Keratinocyte (primary cell): ENCODE data around the gene SP7. TPM values are rescaled to one million over a fixed set of nuclear protein-coding genes. Genes with fewer than 3 reads are reported as not detected.

Source experiments
- DNase-seq: peaks from one replicate; pipeline ENCODE4 v3.0.0-alpha.2; 2011; ENCODE audit warnings: low read depth, missing footprints, low spot score
- FAIRE-seq: peaks from 2 replicates; lab custom pipeline; 2011; peaks lifted over from hg19 to GRCh38; lab: Jason Lieb, UNC
- H2AFZ ChIP-seq: 2 replicates; pipeline ENCODE4 v1.6.0; 2012; ENCODE audit warnings: low read length, control low read depth, inconsistent platforms; ENCODE audit not compliant: control insufficient read depth
- H3K27ac ChIP-seq: 2 replicates; pipeline ENCODE4 v1.5.1; 2011; ENCODE audit warnings: low read length; ENCODE audit not compliant: control insufficient read depth, insufficient read depth
- H3K27me3 ChIP-seq: 3 replicates; pipeline ENCODE4 v1.6.0; 2011; ENCODE audit warnings: low read length; ENCODE audit not compliant: control insufficient read depth, insufficient read depth; ENCODE audit errors: extremely low read depth
- H3K36me3 ChIP-seq, 2 experiments: 2 replicates in 1 of 2; 3 replicates in 1 of 2; pipeline ENCODE4 v1.5.1; 2011; ENCODE audit warnings: low read length in 2 of 2, mild to moderate bottlenecking in 1 of 2; ENCODE audit not compliant: control insufficient read depth in 2 of 2, insufficient read depth in 2 of 2; ENCODE audit errors: extremely low read depth in 1 of 2
- H3K4me1 ChIP-seq: 3 replicates; pipeline ENCODE4 v1.5.1; 2011; ENCODE audit warnings: low read length; ENCODE audit not compliant: control insufficient read depth, insufficient read depth; ENCODE audit errors: extremely low read depth
- H3K4me2 ChIP-seq: 3 replicates; pipeline ENCODE4 v1.6.0; 2011; ENCODE audit warnings: low read depth, low read length; ENCODE audit not compliant: control insufficient read depth, insufficient read depth; ENCODE audit errors: extremely low read depth
- H3K4me3 ChIP-seq, 3 experiments: fragments of 200-600 bp in 1 of 3; sonication (generic) in 1 of 3; 2 replicates in 2 of 3; 3 replicates in 1 of 3; pipeline ENCODE4 v1.5.1; 2011 to 2016; ENCODE audit warnings: low read length in 3 of 3, mild to moderate bottlenecking in 3 of 3, control low read depth in 2 of 3, inconsistent platforms in 1 of 3, low read depth in 1 of 3, mixed read lengths in 1 of 3, mixed run types in 1 of 3, moderate library complexity in 1 of 3; ENCODE audit not compliant: control insufficient read depth in 2 of 3, insufficient read depth in 2 of 3; ENCODE audit errors: extremely low read depth in 1 of 3
- H3K79me2 ChIP-seq: 2 replicates; pipeline ENCODE4 v1.6.0; 2012; ENCODE audit warnings: low read length; ENCODE audit not compliant: control insufficient read depth, insufficient read depth
- H3K9ac ChIP-seq: 3 replicates; pipeline ENCODE4 v1.6.0; 2011; ENCODE audit warnings: low read length; ENCODE audit not compliant: control insufficient read depth, insufficient read depth; ENCODE audit errors: extremely low read depth
- H3K9me1 ChIP-seq: 3 replicates; pipeline ENCODE4 v1.6.0; 2011; ENCODE audit warnings: low read length; ENCODE audit not compliant: control insufficient read depth, insufficient read depth; ENCODE audit errors: extremely low read depth
- H3K9me3 ChIP-seq: 2 replicates; pipeline ENCODE4 v1.5.1; 2012; ENCODE audit warnings: low read depth, low read length; ENCODE audit not compliant: control insufficient read depth
- H4K20me1 ChIP-seq: 3 replicates; pipeline ENCODE4 v1.6.0; 2011; ENCODE audit warnings: low read length; ENCODE audit not compliant: control insufficient read depth, insufficient read depth; ENCODE audit errors: extremely low read depth
- EZH2 ChIP-seq: IDR thresholded peaks from one replicate; pipeline ENCODE4 v1.6.1; 2012; ENCODE audit warnings: inconsistent platforms, mild to moderate bottlenecking, low read length, moderate library complexity
- dilution Hi-C: fragments of 300-500 bp; cut with MboI; formaldehyde crosslinking; loops from one replicate; pipeline ENCODE4 v1.7.0; 2020; ENCODE audit warnings: low sequenced_read_pairs; ENCODE audit not compliant: extremely low pct_ligation_motif_present
- polyA plus RNA-seq, 5 experiments: library from polyadenylated mRNA; depleted of rRNA in 3 of 5; stranded (reverse) in 3 of 5; stranded (forward) in 1 of 5; unstranded in 1 of 5; fragments of >200 nt; gene quantifications; 1 replicate in 1 of 5; 2 replicates in 3 of 5; 3 replicates in 1 of 5; pipeline versions ENCODE4 v1.2.1 to v1.2.3, GENCODE V29; 2011 to 2012; ENCODE audit warnings: missing spikeins in 2 of 5, low read depth in 1 of 5, low replicate concordance in 1 of 5
- TF ChIP-seq, protein P1 (sequence below), 3 experiments: IDR thresholded peaks in 1 of 3; conservative IDR thresholded peaks in 1 of 3; optimal IDR thresholded peaks in 1 of 3; 2 replicates in 2 of 3; 3 replicates in 1 of 3; pipeline versions ENCODE3 to v1.5.1; 2011; ENCODE audit warnings: low read length in 3 of 3, mild to moderate bottlenecking in 3 of 3, moderate library complexity in 2 of 3, control low read depth in 1 of 3, inconsistent platforms in 1 of 3; ENCODE audit not compliant: insufficient read depth in 2 of 3; ENCODE audit errors: extremely low read depth in 1 of 3

Gene SP7
- polyA plus RNA-seq, 1 donor (not counting 4 experiments of a cell fraction or from before 2014, with no cell fraction given) = not detected

DNA sequence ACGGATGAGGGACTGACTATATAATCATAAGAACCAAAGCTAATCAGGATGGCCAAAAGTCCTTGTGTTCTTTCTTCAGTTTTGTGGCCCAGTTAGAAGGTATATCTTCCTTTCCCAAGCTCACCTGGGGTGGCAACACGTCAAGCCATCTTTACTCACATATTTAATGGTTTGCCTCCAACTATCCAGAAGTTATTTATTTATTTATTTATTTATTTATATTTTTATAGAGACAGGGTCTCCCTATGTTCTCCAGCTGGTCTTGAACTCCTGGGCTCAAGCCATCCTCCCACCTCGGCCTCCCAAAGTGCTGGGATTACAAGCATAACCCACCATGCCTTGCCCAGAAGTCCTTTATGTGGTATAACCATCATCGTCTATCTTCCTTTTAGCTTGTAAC is 11.8 kb upstream of the SP7 start:
- Histone ChIP-seq H3K27ac (no peak overlapping the region), H2AFZ (no peak overlapping the region), H3K4me3 (no peak overlapping the region), H3K4me1 (peaks cover 10% of the 10 kb centered on the region), H3K9me3 (no peaks in the 10 kb centered on the region), H3K79me2 (no peaks in the 10 kb centered on the region), H3K9me1 (no peaks in the 10 kb centered on the region), H3K9ac (no peak overlapping the region), H3K27me3 (no peaks in the 10 kb centered on the region), H3K36me3 (no peaks in the 10 kb centered on the region), H4K20me1 (no peaks in the 10 kb centered on the region), H3K4me2 (no peak overlapping the region)
- FAIRE-seq (no peak), DNase-seq (no peak)
- no peak for TF ChIP-seq EZH2
- TF ChIP-seq, protein P1, sequence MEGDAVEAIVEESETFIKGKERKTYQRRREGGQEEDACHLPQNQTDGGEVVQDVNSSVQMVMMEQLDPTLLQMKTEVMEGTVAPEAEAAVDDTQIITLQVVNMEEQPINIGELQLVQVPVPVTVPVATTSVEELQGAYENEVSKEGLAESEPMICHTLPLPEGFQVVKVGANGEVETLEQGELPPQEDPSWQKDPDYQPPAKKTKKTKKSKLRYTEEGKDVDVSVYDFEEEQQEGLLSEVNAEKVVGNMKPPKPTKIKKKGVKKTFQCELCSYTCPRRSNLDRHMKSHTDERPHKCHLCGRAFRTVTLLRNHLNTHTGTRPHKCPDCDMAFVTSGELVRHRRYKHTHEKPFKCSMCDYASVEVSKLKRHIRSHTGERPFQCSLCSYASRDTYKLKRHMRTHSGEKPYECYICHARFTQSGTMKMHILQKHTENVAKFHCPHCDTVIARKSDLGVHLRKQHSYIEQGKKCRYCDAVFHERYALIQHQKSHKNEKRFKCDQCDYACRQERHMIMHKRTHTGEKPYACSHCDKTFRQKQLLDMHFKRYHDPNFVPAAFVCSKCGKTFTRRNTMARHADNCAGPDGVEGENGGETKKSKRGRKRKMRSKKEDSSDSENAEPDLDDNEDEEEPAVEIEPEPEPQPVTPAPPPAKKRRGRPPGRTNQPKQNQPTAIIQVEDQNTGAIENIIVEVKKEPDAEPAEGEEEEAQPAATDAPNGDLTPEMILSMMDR (optimal IDR thresholded peaks at IDR 0.05 in 1 of 3, IDR thresholded peaks at IDR 0.05 in 1 of 3, conservative IDR thresholded peaks at IDR 0.05 in 1 of 3; ENCODE audit: extremely low read depth in 1 of 3, insufficient read depth in 2 of 3, low read length in 3 of 3) = no peak
- dilution Hi-C loops = no loop called here

DNA sequence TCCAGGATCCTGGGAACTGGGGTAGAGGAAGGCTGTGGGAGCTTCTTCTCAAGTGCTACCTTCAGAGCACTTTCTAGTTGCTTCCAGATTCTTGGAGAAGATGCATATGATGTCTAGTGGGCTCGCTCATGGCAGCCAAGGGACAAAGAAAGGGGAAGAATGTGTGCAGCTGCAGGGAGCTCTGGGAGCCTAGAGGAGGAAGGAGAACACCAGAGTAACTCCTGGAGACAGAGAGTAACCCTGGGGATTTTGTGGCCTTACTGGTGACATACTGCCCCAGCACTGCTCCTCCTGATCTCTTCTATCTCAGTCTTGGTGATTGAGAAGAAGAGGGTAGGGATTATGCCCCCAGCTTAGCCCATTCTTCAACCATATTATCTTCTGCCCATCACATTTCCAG is 10.3 kb upstream of the SP7 start:
- H3K27me3 ChIP-seq = no peaks in the 10 kb centered on the region
- peaks cover 4% of the 10 kb centered on the region for H3K4me1 ChIP-seq
- H2AFZ ChIP-seq = no peak overlapping the region
- no peak for TF ChIP-seq EZH2
- TF ChIP-seq, protein P1 (optimal IDR thresholded peaks at IDR 0.05 in 1 of 3, IDR thresholded peaks at IDR 0.05 in 1 of 3, conservative IDR thresholded peaks at IDR 0.05 in 1 of 3; ENCODE audit: extremely low read depth in 1 of 3, insufficient read depth in 2 of 3, low read length in 3 of 3) = no peak
- no peak overlapping the region for H3K27ac ChIP-seq
- no peak overlapping the region for H3K4me2 ChIP-seq
- H3K9me1 ChIP-seq = no peaks in the 10 kb centered on the region
- H4K20me1 ChIP-seq = no peaks in the 10 kb centered on the region
- no peaks in the 10 kb centered on the region for H3K9me3 ChIP-seq
- DNase-seq (no peak), FAIRE-seq (no peak)
- no peaks in the 10 kb centered on the region for H3K79me2 ChIP-seq
- H3K4me3 ChIP-seq = no peak overlapping the region
- dilution Hi-C loops = no loop called here
- H3K9ac ChIP-seq = no peak overlapping the region
- no peaks in the 10 kb centered on the region for H3K36me3 ChIP-seq
